H4 (cell line): Measurements from ENCODE around the gene SRSF3. TPM values are rescaled to one million over a fixed set of nuclear protein-coding genes. Genes with fewer than 3 reads are reported as not detected.

Experiments
- DNase-seq: peaks from one replicate; pipeline ENCODE4 v3.0.0-alpha.2; 2015; ENCODE audit warnings: low spot score
- total RNA-seq: library from RNA; depleted of rRNA; stranded (reverse); fragments of >200 nt; shearing (Covaris generic); gene quantifications from 2 replicates; pipeline ENCODE4 v1.2.3, GENCODE V29; 2014; rRNA removed

Gene SRSF3
- total RNA-seq: 409 and 635 TPM in 2 replicates

DNA sequence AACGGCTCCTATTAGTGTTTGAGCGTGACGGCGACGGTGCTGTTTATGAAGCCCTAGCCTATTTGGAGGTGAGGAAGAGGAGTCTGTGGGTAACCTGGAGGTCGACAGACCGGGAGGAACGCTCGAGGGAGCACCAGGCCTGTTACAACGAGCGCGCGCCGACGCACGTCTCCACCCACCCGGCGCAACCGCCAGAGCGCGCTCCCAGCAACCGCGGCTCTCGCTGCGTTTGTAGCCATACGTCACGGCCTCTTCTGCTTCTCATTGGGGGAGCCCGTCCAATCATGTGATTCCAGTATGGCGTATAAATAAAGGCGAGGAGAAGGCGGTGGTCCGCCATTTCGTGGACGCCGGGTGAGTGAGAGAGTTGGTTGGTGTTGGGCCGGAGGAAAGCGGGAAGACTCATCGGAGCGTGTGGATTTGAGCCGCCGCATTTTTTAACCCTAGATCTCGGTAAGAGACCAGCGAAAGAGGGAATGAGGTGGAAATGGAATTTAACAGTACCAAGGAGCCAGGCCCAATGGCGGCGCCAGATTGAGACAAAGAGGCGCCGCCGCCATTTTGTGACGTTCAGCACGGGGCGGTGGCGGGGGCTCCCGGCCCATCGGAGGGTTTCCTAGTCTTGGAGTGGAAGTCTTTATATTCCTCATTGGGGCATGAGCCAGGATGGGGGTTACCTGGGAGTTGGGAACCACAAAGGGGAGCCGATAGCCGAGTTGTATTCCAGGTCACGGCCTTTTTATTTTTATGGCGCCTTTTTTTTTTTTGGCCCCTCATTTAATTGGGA is at the start of gene SRSF3:
TSS of gene SRSF3 (plus strand) at position 334 of the 787 bp plus-strand sequence. CDS start 2,401 bp downstream, outside the sequence.
- DNase-seq: peak; percentile 98

DNA sequence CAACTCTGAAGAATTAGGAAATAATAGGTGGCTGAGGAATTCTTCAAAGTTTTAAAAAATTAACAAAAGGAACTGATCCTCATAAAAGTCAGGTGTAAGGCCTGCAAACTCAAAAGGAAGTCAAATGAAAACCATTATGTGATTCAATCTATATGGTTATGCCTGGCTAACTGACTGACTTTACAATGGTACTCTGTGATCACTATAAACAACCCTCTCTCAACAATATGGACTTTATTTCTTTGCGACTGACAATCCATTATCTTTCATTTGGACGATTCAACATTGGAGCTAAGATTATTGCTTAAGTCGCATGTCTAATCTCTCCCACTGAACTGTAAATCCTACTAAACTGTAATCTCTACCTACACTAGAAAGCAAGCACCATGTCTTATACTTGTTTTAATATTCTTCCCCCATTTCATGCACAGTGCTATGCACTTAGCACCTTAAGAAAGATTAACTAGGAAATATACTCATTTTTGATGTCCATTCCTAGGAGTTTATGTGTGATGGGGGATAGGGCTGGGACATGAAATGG is 48.3 kb upstream of the SRSF3 start:
- DNase-seq: no peak

DNA sequence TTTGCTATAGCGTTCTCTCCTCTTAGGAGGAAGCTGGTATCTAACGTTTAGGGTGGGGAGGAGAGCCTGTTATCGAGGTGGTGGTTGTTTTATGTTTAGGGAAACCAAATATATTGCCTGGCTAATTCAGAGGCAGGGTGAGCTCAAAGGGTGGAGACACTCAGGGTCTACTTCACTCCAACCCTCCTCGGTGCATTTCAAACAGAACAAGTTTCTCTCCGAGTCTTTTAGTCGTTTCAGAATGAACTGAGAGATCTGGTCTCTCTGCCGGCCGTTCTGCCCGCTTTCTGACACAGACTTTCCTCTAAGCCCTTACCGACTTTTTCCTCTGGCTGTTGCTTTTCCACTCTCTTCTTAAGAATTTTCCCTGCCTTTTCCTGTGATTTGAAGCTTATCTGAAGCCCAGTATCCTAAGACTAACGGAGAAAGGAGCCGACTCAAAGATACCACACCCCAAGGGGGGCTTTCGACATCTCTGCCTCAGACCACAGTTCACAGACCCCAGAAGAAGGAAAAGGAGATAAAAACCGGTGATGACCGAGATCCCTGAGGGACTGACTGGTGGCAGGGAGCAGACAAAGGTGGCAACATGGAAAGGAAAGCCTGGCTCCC is 47.7 kb upstream of the SRSF3 start:
- no peak for DNase-seq

DNA sequence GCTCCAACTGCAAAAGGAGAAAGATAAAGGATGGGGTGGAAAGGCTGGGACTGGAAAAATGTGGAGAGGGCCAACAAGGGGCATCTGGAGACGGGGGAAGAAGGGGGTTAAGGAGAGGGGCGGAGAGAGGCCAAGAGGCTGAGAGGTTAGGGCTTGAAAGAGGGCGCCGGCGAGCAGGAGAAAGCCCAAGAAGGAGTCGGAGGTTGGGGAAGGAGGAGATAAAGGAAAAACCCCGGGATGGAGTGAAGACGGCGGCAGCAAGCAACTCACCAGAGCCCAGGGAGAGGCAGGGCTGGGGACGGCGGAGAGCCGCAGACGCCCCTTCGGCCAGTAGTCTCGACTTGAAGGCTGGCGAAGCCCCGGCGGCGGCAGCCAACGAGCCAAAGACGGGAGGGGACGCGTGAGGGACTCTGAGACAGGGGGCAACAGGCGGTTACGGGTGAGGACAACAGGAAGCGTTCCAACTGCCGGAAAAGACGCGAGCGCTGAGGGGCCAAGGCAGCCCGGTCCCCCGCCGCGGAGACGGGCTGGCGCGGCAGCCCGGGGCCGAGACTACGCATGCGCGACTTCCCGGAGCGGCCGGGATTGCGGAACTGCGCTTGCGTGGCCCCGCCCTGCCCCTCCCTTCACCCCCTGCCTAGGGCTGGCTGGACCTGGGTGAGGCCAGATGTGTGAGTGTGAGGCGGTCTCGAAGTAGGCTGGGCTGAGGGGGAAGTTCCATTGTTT is 47.1 kb upstream of the SRSF3 start, which contains the start of gene STK38:
TSS of gene STK38 (minus strand) at position 560 of the 726 bp plus-strand sequence. CDS start 7,277 bp downstream, outside the sequence.
- peak; percentile 82 for DNase-seq

DNA sequence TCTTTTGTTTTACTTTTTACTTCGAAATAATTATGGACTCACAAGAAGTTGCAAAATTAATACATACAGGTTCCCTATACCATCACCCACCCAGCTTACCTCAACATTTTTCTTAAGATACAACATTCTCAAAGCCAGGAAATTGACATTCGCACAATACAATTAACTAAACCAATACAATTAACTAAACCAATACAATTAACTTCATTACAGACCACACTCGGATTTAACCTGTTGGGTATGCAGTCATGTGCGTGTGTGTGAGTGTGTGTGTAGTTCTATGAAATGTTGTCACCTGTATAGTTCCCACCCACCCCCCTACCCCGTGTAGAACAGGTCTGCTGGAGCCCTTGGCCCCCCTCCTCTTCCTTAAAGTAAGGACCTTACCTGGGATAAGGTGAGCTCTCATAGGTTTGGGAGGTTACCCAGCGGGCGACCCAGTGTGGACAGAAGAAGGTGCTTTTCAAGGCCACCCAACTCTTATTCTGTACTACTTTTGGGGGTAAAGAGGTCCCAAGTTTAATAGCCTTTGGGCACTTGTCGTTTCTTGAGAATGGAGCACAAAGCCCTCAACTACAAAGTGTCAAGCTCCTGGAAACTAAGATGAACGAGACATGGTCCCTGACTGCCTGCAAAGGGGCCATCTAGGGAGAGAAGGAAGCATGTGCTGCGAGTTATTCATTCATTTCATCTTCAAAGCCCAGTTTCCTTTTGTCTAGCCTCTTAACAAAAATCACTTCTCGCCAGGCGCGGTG is 46.3 kb upstream of the SRSF3 start:
- DNase-seq: no peak

DNA sequence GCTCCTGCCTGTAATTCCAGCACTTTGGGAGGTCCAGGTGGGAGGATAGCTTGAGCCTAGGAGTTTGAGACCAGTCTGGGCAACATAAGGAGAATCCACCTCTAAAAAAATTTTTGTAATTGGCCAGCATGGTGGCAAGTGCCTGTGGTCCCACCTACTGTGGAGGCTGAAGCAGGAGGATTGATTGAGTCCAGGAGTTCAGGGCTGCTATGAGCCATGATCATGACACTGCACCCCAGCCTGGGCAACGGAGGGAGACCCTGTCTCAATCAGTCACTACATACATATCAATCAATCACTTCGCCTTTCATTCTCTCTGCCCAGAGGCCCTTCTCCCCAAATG is 45.8 kb upstream of the SRSF3 start:
- no peak for DNase-seq

DNA sequence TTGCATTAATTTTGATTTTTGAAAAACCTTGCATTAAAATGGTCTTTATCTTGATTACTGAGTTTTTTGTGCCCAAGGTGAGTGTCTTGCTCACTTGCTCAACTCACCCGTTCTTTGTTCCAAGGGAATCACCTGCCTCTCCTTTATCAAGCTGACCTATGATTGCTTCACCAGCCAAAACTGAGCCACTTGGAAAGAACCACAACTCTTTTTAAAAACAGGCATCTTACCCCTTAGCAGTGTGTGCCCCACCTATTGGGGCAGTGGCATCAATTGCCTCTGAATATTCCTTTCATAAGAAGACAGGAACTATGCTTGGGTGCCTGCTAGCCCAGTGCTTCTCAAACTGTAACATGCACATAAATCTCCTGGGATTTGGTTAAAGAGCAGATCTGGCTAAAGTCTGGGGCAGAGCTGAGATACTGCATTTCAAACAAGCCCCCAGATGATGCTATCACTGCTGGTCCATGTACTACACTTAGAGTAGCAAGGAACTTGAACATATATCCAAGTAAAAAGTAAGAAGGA is 43.6 kb upstream of the SRSF3 start:
- no peak for DNase-seq

DNA sequence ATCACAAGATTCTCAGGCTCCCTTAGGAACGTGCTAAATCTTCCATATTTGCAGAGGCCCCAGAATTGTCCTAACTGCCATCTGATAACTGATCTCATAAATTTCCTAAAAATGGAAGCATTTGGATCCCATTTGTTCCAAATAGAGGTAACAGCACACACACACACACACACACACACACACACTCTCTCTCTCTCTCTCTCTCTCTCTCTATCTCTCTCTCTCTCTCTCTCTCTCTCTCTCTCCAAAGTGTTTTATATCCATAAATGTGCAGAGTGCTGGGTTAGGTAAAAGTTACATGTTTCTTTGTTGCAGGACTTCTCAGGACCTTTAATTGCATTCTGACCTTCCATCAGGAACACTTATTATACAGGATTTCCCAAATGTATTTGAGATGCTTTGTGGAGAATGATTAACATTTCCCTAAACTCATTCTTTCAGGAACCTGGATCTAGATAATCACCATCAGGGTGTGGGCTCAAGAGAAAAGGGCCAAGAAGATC is 38.4 kb upstream of the SRSF3 start:
- DNase-seq: no peak

DNA sequence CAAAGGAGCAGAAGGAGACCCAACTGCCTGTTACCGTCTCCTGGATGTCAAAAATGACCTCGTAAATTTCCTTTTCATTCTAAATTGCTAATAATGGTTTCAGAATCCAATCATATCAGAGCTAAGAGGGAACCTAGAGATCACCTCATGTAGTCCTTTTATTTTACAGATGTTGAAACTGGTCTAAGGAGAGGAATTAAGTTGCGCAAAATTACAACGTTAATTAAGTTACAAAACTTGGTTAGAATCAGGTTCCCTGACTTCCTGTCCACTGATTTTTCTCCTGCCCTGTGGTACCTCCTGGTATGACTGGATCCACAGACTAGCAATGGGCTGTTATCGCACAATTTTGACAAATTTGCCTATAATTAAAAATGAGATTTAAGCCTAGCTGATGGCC is 37.9 kb upstream of the SRSF3 start:
- DNase-seq: no peak

DNA sequence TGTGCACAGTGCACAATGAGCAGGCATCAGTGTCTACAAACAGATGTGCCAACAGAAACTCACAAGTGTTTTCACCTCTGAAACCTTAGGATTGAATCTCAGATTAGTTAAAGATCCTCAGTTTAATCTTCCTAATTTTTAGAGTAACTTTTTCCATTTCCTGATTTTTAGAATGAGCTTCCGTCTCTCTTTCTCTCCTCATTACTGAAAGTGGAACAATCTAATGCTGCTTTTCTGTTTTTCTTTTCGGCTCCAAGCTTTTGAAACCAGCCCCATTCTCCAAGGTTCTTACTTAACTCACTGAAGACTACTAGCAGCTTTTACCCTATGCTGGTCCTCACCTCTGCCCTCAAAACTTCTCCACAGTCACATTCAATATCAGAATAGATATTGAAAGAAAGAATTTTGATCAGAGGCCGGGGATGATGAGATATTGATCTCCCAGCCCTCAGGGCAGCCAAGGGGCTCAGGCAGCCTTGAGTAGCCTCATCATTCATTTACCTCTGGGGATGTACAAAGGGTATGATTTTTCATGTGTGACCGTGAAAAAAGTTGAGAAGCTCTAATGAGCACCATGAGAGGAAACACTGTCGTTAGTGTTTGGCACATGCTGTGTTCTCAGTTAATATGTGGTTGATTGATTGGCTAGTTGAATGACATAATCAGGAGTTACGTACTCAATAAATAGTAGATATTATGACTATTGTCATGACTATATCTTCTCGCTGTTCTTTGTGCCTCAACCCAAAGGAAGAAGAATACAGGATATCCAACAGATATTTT is 35.0 kb upstream of the SRSF3 start:
- no peak for DNase-seq

DNA sequence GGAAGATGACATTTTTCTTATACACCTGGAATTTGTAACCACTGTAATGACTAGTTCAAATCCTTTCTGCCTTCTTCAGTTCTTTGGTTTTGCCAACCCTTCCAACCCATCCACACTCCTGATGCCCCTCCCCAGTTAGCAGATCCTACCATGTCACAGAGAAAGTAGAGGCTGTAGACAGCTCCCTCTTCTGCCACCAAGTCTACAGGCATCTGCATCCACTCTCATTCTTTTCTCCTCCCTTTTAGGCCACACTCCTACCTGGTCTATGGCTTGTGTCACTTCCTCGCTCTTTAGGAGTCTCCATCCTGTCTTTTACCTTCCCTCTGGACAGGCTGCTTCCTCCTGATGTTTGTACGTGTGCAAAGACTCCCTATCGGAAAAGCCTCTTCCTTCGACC is 33.3 kb upstream of the SRSF3 start:
- no peak for DNase-seq

DNA sequence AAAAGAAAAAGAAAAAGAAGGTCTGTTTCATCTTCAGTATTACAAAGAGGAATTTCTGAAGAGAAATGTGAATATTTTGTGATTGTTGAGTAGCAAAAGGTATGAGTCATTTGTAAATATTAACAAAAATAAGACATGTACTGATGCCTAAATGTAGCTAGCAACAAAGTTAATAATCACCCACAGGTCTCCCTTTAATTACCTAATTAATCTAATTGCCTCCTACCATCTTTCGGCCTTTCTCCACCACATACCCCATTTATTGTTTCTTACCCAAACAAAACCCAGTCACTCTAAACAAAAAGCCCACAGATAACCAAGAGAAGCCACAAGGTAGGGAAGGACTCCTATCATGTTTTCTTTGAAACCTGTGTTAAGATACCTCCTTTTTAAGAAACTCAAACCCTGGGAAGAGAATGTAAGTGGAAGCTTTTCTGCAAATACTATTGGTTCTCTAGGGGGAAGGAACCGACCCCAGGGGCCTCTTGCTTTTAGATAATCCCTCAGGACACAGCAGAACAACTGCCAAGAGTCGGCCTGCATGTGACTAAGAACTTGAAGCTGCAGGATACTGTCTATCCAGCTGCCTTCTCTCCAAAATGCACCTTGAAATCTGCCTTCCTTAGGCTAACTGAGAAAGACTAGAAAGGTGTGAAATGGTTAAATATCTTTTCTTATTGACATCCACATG is 30.8 kb upstream of the SRSF3 start:
- no peak for DNase-seq

DNA sequence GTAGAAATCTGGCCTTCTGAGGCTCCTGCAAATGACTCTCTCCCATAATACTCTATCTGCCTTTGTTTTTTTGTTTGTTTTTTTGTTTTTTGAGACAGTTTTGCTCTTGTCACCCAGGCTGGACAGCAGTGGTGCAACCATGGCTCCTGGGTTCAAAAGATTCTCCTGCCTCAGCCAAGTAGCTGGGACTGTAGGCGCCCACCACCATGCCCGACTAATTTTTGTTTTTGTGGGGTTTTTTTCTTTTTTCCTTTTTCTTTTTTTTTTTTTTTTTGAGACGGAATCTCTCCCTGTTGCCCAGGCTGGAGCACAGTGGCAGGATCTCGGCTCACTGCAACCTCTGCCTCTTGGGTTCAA is 30.3 kb upstream of the SRSF3 start:
- DNase-seq: no peak

DNA sequence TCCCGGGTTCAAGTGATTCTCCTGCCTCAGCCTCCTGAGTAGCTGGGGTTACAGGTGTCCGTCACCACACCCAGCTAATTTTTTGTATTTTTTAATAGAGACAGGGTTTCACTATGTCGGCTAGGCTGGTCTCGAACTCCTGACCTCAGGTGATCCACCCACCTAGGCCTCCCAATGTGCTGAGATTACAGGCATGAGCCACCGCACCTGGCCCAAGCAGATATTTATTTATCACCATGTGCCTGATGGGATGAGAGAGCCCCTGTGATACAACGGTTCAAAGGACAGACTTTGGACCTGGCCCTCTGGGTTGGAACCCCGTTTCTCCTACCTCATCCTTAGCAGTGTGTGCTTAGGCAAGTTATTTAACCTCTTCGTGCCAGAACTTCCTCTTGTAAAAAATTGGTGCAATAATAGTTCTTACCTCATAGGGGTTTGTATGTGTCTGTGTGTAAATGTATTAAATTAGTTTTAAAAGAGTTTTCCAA is 27.7 kb upstream of the SRSF3 start:
- DNase-seq: no peak

DNA sequence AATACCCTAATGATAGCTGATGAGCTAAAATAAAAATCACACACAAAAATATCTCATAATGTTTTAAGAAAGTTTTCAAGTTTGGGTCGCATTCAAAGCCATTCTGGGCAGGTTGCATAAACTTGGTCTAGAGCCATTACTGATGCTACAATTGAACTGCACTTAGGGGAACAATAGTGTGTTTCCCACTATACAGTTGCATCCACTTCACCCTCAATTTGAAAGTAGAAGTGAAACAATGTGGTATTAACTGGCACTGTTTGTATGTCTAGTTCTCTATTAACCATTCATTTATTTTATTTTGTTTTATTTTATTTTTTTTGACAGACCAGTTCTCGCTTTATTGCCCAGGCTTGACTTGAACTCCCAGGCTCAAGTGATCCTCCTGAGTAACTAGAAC is 23.9 kb upstream of the SRSF3 start:
- DNase-seq: no peak

DNA sequence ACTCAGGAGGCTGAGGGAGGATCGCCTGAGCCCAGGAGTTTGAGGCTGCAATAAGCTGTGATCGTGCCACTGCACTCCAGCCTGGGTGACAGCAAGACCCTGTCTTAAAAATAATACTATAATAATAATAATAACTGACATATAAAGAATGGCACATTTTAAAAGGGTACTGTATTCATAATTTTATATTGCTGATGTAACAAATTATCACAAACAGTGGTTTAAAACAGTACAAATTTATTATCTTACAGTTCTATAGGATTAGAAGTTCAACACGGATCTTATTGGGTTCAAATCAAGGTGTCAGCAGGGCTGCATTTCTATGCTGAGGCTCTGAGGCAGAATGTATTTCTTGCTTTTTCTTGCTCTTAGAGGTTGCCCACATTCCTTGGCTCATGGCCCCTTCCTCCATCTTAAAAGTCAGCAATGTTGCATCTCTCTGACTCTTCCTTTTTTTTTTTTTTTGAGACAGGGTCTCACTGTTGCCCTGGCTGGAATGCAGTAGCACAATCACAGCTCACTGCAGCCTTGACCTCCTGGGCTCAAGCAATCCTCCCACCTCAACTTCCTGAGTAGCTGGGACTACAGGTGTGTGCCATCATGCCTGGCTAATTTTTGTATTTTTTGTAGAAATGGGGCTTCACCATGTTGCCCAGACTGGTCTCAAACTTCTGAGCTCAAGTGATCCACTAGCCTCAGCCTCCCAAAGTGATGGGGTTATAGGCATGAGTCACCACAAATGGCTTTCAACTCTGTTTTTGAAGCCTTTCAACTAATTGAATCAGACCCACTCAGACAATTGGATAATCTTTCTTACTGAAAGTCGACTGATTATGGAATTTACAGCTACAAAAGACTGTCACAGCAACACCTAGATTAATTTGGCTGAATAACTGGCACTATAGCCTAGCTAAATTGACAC is 22.8 kb upstream of the SRSF3 start:
- DNase-seq: no peak

DNA sequence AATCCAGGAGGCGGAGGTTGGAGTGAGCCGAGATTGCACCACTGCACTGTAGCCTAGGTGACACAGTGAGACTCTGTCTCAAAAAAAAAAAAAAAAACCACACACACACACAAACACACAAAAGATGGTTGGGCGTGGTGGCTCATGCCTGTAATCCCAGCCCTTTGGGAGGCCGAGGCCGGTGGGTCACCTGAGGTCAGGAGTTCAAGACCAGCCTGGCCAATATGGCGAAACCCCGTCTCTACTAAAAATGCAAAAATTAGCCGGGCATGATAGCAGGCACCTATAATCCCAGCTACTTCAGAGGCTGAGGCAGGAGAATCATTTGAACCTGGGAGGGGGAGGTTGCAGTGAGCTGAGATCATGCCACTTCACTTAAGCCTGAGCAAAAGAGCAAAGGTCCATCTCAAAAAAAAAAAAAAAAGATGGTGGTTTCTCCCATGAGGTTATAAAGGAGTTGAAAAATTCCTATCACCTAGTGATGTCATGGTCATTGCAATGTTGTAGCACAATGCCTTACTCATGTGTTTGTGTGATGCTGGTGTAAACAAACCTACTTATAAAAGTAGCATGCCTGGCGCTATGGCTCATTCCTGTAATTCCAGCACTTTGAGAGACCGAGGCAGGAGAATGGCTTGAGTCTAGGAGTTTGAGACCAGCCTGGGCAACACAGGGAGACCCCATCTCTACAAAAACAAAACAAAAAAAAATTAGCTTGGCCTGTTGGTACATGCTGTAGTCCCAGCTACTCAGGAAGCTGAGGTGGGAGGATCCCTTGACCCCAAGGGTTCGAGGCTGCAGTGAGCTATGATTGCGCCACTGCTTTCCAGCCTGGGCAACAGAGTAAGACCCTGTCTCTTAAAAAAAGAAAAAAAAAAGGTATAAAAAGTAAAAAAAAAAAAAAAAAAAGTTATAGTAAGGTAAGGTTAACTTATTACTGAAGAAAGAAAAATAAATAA is 21.5 kb upstream of the SRSF3 start:
- peak; percentile 96 for DNase-seq
